ENCODE results near the gene MACROH2A1. TPM values are rescaled to one million over a fixed set of nuclear protein-coding genes. Genes with fewer than 3 reads are reported as not detected.

The MACROH2A1 gene
- polyA plus RNA-seq, 2 of the 4 experiments (the other 2 are of a cell fraction): 158 to 172 TPM

DNA sequence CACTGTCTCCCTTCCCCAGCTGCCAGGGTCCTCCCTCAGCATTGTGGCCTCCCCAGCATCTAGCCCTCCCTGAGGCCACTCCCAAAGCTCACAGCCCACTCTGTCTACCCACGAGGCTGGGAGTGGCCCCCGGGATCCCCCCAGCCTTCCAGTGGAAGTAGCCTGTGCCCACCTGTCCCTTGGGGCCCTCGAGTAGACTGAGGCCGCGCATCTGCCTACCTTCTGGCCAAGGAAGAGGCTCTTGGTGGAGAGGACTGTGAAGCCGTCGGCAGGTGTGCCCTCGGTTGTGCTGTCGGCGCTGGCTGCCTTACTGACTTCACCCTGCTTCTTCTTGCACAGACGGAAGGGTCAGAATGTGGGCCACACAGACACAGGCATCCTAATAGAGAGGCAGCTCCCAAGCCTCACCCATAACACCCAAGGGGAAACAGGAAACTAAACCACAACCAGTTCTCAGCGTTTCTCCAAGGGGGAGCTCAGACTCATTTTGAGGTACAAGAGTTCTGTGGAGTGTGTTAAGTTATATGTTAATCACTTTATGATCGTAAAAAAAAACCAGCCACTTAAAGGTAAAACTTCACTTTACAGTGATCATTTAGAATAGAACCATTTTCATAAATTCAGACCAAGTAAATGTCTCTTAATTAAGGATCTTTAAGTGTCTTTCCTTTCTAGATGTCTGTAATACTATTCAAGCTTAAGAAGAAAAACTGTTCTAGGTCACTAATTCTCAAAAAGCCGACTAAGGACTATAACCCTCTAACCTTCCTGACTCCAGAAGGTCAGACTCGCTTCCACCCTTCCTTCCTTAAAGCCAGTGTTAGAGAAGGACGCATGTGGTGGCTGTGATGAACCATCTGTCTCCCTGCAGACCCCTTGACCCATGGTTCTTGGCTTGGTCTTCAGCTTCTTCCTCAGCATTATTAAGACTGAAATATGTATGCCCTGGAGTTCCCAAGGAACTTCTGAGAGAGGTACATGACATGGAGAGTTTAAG is 38.5 kb downstream of the MACROH2A1 start:
- H3K4me2 ChIP-seq: no peak overlapping the region
- no peak; a peak in 1 of 6 replicates for ATAC-seq
- ChIA-PET POLR2A (no interaction called here), CTCF (interaction anchor here (2.1 kb wide), 1 partner anchor 29 kb away, joined by 6 read pairs; no protein-coding TSS in a partner anchor)
- no peak for DNase-seq (ENCODE audit: low read depth in 1 of 2, low spot score in 1 of 2)
- H3K9me3 ChIP-seq: no peaks in the 10 kb centered on the region
- no peak for FAIRE-seq
- no peaks in the 10 kb centered on the region for H3K4me1 ChIP-seq
- H3K27ac ChIP-seq: no peak overlapping the region
- 90% methylated on average over 10 of the region's 16 CpGs for WGBS (ENCODE audit: missing lambda C conversion rate)
- H3K4me3 ChIP-seq: no peak overlapping the region
- no peak for TF ChIP-seq HOXA7 (CRISPR knock-in tag; IDR thresholded peaks at IDR 0.05)
- TF ChIP-seq RNF2 (IDR thresholded peaks at IDR 0.05; ENCODE audit: borderline replicate concordance, low read depth): no peak
- TF ChIP-seq HOXB13 (CRISPR knock-in tag; IDR thresholded peaks at IDR 0.05; ENCODE audit: low read depth): no peak
- TF ChIP-seq SMC3 (IDR thresholded peaks at IDR 0.05): no peak
- no peak for TF ChIP-seq KDM1A (IDR thresholded peaks at IDR 0.05; ENCODE audit: low read depth)
- TF ChIP-seq HEYL (CRISPR knock-in tag; IDR thresholded peaks at IDR 0.05): no peak
- TF ChIP-seq, protein P1, sequence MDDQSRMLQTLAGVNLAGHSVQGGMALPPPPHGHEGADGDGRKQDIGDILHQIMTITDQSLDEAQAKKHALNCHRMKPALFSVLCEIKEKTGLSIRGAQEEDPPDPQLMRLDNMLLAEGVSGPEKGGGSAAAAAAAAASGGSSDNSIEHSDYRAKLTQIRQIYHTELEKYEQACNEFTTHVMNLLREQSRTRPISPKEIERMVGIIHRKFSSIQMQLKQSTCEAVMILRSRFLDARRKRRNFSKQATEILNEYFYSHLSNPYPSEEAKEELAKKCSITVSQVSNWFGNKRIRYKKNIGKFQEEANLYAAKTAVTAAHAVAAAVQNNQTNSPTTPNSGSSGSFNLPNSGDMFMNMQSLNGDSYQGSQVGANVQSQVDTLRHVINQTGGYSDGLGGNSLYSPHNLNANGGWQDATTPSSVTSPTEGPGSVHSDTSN (IDR thresholded peaks at IDR 0.05): no peak
- no peak for TF ChIP-seq CHD4 (IDR thresholded peaks at IDR 0.05; ENCODE audit: borderline replicate concordance)
- no peak for TF ChIP-seq EHMT2 (IDR thresholded peaks at IDR 0.05; ENCODE audit: low read depth)

DNA sequence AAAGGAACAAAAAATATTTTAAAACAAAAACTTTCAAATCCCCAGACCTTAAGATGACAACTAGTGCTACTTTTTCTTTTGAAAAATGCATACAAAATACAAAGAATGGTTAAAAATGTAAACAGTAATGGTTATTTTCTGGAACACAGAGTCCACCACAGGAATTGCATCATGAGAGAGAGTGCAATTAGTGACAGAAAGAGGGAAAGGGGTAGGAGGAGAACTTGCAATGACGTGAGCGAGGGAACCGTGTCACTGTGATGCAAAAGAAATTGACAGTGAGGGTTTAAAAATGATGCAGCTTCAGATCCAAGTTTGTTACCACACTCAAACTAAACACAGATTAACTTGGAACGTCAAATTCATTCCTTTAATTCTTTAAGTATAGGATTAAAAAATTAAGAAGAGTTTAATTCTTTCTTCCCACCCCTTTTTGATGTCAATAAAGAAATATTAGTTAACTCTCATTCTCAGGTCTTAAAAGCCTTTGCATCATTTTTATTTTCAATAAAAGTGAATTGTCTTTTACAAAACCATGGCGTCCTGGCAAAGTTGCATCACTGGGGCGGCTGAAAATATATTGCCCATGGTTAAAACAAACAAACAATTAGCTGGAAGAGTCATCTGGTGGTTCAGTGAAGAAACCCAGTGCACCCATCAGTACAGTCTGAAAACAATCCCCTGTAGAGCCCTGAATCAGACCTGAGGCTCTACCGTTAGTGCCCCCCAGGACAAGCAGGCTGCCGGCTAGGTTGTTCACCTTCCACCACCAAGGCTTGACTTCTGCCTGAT is 39.5 kb downstream of the MACROH2A1 start:
- no peak for DNase-seq (ENCODE audit: low read depth in 1 of 2, low spot score in 1 of 2)
- no peak for FAIRE-seq
- TF ChIP-seq HEYL (CRISPR knock-in tag; IDR thresholded peaks at IDR 0.05): no peak
- TF ChIP-seq BHLHE40 (IDR thresholded peaks at IDR 0.05; ENCODE audit: low read depth, low read length): no peak
- no peak for TF ChIP-seq RNF2 (IDR thresholded peaks at IDR 0.05; ENCODE audit: borderline replicate concordance, low read depth)
- TF ChIP-seq, protein P2, sequence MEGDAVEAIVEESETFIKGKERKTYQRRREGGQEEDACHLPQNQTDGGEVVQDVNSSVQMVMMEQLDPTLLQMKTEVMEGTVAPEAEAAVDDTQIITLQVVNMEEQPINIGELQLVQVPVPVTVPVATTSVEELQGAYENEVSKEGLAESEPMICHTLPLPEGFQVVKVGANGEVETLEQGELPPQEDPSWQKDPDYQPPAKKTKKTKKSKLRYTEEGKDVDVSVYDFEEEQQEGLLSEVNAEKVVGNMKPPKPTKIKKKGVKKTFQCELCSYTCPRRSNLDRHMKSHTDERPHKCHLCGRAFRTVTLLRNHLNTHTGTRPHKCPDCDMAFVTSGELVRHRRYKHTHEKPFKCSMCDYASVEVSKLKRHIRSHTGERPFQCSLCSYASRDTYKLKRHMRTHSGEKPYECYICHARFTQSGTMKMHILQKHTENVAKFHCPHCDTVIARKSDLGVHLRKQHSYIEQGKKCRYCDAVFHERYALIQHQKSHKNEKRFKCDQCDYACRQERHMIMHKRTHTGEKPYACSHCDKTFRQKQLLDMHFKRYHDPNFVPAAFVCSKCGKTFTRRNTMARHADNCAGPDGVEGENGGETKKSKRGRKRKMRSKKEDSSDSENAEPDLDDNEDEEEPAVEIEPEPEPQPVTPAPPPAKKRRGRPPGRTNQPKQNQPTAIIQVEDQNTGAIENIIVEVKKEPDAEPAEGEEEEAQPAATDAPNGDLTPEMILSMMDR (IDR thresholded peaks at IDR 0.05): no peak
- no peak for TF ChIP-seq NFE2L2 (conservative IDR thresholded peaks at IDR 0.05; ENCODE audit: low read length)
- no peak for TF ChIP-seq CBX8 (IDR thresholded peaks at IDR 0.05)
- ATAC-seq: no peak
- Histone ChIP-seq H3K9me3 (no peaks in the 10 kb centered on the region), H3K4me2 (no peak overlapping the region), H3K27ac (no peak overlapping the region), H3K4me3 (no peak overlapping the region), H3K4me1 (no peaks in the 10 kb centered on the region)
- 94% methylated on average over 8 of the region's 8 CpGs for WGBS (ENCODE audit: missing lambda C conversion rate)
- CTCF ChIA-PET: interaction anchor here (2.1 kb wide), 1 partner anchor 28 kb away, joined by 6 read pairs; no protein-coding TSS in a partner anchor
- POLR2A ChIA-PET: no interaction called here

DNA sequence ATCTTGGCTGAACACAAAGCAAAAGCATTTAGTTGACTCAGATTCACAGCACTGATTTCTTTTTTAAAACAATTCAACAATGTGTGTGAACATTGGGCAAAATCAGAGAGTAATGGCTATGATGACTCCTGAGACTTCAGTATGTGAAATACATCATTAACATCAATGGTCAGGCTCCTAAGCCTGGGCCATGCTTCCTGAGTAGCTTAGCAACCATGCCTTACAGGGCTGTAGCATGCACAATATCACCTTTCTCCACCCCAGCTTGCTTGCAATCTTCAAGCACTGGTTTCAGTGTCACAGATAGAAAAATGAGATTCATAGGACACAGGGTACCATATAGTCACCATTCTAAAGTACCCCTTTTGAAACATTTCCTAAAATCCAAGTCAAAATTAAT is 41.3 kb downstream of the MACROH2A1 start:
- Histone ChIP-seq H3K4me2 (no peak overlapping the region), H3K4me1 (no peaks in the 10 kb centered on the region), H3K4me3 (no peak overlapping the region), H3K9me3 (no peaks in the 10 kb centered on the region), H3K27ac (no peak overlapping the region)
- ChIA-PET CTCF (interaction anchor here (1.5 to 1.7 kb wide), 2 partner anchors 24 to 195 kb away, joined by 3 to 6 read pairs; no protein-coding TSS in a partner anchor), POLR2A (no interaction called here)
- FAIRE-seq (no peak), DNase-seq (ENCODE audit: low read depth in 1 of 2, low spot score in 1 of 2) (no peak), ATAC-seq (no peak)
- TF ChIP-seq, protein P3, sequence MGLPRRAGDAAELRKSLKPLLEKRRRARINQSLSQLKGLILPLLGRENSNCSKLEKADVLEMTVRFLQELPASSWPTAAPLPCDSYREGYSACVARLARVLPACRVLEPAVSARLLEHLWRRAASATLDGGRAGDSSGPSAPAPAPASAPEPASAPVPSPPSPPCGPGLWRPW (IDR thresholded peaks at IDR 0.05): no peak
- TF ChIP-seq TFCP2L1 (CRISPR knock-in tag; IDR thresholded peaks at IDR 0.05): no peak
- TF ChIP-seq, protein P2 (IDR thresholded peaks at IDR 0.05): no peak
- no peak for TF ChIP-seq POLR2AphosphoS2 (conservative IDR thresholded peaks at IDR 0.05; ENCODE audit: low read length)
